Hepatocyte (in vitro differentiated cells): ENCODE measurements around the gene SLC7A14.

Source experiments
- EZH2 ChIP-seq: fragments of 200-600 bp; sonication (generic); IDR thresholded peaks from 2 replicates; pipeline ENCODE4 v1.6.1; 2016; ENCODE audit warnings: antibody characterized with exemption, mild to moderate bottlenecking, borderline replicate concordance
- EZH2phosphoT487 ChIP-seq: fragments of 200-600 bp; sonication (generic); IDR thresholded peaks from one replicate; pipeline ENCODE4 v1.6.1; 2018; ENCODE audit warnings: antibody characterized with exemption, mild to moderate bottlenecking, low read depth, moderate library complexity; ENCODE audit not compliant: unreplicated experiment, severe bottlenecking
- TF ChIP-seq, protein P1 (sequence below): fragments of 200-600 bp; sonication (generic); IDR thresholded peaks from 2 replicates; pipeline ENCODE4 v1.5.1; 2016; ENCODE audit warnings: antibody characterized with exemption, mild to moderate bottlenecking; ENCODE audit not compliant: poor library complexity

- TF ChIP-seq, protein P1, sequence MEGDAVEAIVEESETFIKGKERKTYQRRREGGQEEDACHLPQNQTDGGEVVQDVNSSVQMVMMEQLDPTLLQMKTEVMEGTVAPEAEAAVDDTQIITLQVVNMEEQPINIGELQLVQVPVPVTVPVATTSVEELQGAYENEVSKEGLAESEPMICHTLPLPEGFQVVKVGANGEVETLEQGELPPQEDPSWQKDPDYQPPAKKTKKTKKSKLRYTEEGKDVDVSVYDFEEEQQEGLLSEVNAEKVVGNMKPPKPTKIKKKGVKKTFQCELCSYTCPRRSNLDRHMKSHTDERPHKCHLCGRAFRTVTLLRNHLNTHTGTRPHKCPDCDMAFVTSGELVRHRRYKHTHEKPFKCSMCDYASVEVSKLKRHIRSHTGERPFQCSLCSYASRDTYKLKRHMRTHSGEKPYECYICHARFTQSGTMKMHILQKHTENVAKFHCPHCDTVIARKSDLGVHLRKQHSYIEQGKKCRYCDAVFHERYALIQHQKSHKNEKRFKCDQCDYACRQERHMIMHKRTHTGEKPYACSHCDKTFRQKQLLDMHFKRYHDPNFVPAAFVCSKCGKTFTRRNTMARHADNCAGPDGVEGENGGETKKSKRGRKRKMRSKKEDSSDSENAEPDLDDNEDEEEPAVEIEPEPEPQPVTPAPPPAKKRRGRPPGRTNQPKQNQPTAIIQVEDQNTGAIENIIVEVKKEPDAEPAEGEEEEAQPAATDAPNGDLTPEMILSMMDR, result no peak
- TF ChIP-seq EZH2 (no peak), EZH2phosphoT487 (no peak)
Measured at GRCh38 chr3:170602556-170602955, 16.7 kb upstream of the SLC7A14 start.
